Inferior parietal cortex (tissue), 1 donor: Measurements from ENCODE around the gene GPRIN3.

Source experiments
- DNase-seq: peaks from one replicate; pipeline ENCODE4 v3.0.0-alpha.2; 2016; ENCODE audit errors: extremely low spot score

The GPRIN3 gene

GRCh38 chr4:89307446-89308160 lies at the start of gene GPRIN3:
GPRIN3 (minus strand) TSS chr4:89307800; CDS start chr4:89250110, 57,690 bp downstream.
- DNase-seq: no peak

GRCh38 chr4:89357340-89357739 lies 49.7 kb upstream of the GPRIN3 start:
- no peak for DNase-seq

- no peak for DNase-seq
Observed at GRCh38 chr4:89356086-89356485, 48.5 kb upstream of the GPRIN3 start.

GRCh38 chr4:89353514-89353913 lies 45.9 kb upstream of the GPRIN3 start:
- DNase-seq: no peak

GRCh38 chr4:89352541-89352940 lies 44.9 kb upstream of the GPRIN3 start:
- no peak for DNase-seq

- DNase-seq: no peak
Observed at GRCh38 chr4:89351201-89351600, 43.6 kb upstream of the GPRIN3 start.

- DNase-seq: no peak
Observed at GRCh38 chr4:89347363-89348025, 39.9 kb upstream of the GPRIN3 start.

GRCh38 chr4:89344571-89344970 lies 37.0 kb upstream of the GPRIN3 start:
- no peak for DNase-seq

GRCh38 chr4:89338206-89338605 lies 30.6 kb upstream of the GPRIN3 start:
- no peak for DNase-seq

GRCh38 chr4:89337681-89338080 lies 30.1 kb upstream of the GPRIN3 start:
- DNase-seq: no peak

- DNase-seq: no peak
Observed at GRCh38 chr4:89336818-89337420, 29.3 kb upstream of the GPRIN3 start.

GRCh38 chr4:89334830-89335229 lies 27.2 kb upstream of the GPRIN3 start:
- no peak for DNase-seq

- DNase-seq: no peak
Observed at GRCh38 chr4:89334311-89334710, 26.7 kb upstream of the GPRIN3 start.

- DNase-seq: no peak
Observed at GRCh38 chr4:89331686-89332544, 24.3 kb upstream of the GPRIN3 start.

GRCh38 chr4:89331197-89331596 lies 23.6 kb upstream of the GPRIN3 start:
- no peak for DNase-seq

- DNase-seq: no peak
Observed at GRCh38 chr4:89329280-89329679, 21.7 kb upstream of the GPRIN3 start.

- DNase-seq: no peak
Observed at GRCh38 chr4:89324671-89325070, 17.1 kb upstream of the GPRIN3 start.

- no peak for DNase-seq
Observed at GRCh38 chr4:89322671-89323070, 15.1 kb upstream of the GPRIN3 start.

- no peak for DNase-seq
Observed at GRCh38 chr4:89319756-89320155, 12.2 kb upstream of the GPRIN3 start.

GRCh38 chr4:89316931-89317366 lies 9.3 kb upstream of the GPRIN3 start:
- DNase-seq: no peak

GRCh38 chr4:89316211-89316610 lies 8.6 kb upstream of the GPRIN3 start:
- DNase-seq: no peak

GRCh38 chr4:89314291-89314690 lies 6.7 kb upstream of the GPRIN3 start:
- DNase-seq: no peak
